T-helper 17 cell (primary cell): Measurements from ENCODE around the gene WBP2. TPM values are rescaled to one million over a fixed set of nuclear protein-coding genes. Genes with fewer than 3 reads are reported as not detected.

Experiments used
- ATAC-seq: fragments of 150-1000 bp; cut with Tn5 transposase; 2 replicates; pipeline ENCODE4 v1.10.0; 2021; ENCODE audit warnings: mild to moderate bottlenecking, moderate library complexity
- DNase-seq, 3 donors: peaks; one replicate each; pipeline versions ENCODE4 v3.0.0 to v3.0.0-alpha.2; 2020 to 2021
- H3K9me3 ChIP-seq: one replicate; pipeline ENCODE4 v1.7.0; 2013; ENCODE audit warnings: low read length, mild to moderate bottlenecking; ENCODE audit not compliant: control insufficient read depth, poor library complexity, severe bottlenecking
- H3K27ac Mint-ChIP-seq: one replicate; pipeline ENCODE4 v1.8.0; 2022; ENCODE audit warnings: mild to moderate bottlenecking, moderate library complexity, mixed read lengths
- H3K27me3 Mint-ChIP-seq: one replicate; pipeline ENCODE4 v1.8.0; 2022; ENCODE audit warnings: mixed read lengths
- H3K36me3 Mint-ChIP-seq: one replicate; pipeline ENCODE4 v1.8.0; 2022; ENCODE audit warnings: low read depth, mixed read lengths
- H3K4me1 Mint-ChIP-seq: one replicate; pipeline ENCODE4 v1.8.0; 2022; ENCODE audit warnings: mild to moderate bottlenecking, mixed read lengths
- H3K4me3 Mint-ChIP-seq: one replicate; pipeline ENCODE4 v1.8.0; 2022; ENCODE audit warnings: mild to moderate bottlenecking, moderate library complexity, mixed read lengths
- total RNA-seq, 4 donors: library from RNA in 2 of 4; stranded (reverse) in 2 of 4; gene quantifications; one replicate each; pipeline ENCODE4 v1.2.3 and lab custom pipeline; 2022 to 2026

Gene WBP2
- total RNA-seq (100 to 1,000 TPM in 1 of 2 donors, 10 to 100 TPM in 1; 86.0 to 114 TPM), total RNA-seq (lab: John Stamatoyannopoulos, UW) (53.9 to 58.7 reads per million in 2 donors)

DNA sequence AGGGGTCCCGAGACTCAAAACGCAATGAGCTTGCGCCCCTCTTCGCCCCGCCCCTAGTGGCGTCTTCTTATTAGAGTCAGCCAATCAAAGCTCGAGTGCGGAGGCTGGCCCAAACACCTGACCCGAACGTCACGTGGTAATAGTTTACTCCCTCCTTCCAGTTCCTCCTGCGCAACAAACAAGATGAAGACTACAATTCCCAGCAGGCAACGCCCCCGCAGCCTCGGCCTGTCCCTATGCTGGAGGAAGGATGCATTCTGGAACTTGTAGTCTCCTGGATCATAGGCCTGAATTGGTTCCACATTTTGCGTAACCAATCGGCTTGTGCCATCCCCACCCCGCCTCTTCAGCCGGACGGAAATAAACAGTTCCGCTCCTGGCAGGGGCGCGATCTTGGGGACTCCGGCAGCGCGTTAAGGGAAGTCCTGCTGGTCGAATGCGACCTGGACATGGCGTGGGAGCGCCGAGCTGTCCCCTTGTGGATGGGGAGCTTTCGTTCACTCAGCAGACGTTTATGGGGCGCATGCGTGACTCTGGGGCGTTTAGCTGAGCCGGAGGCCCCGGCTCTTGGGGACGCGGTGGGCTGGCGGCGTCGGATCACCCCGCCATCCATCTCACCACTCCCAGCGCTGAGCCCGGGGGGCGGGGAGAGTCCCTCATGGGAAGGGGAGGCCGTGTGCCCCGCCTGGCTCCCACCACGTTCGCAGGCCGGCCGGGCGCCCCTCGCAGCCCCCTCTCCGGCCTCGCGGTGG lies at the start of gene WBP2:
TSS of gene WBP2 (minus strand) at position 26 of the 752 bp plus-strand sequence. CDS start 38 bp downstream, outside the sequence.
- peaks cover 13% of the 10 kb centered on the region for H3K4me1 Mint-ChIP-seq
- ATAC-seq (peak; percentile 94), DNase-seq (peak; percentile 89 to 95 (median 91))
- no peaks in the 10 kb centered on the region for H3K9me3 ChIP-seq
- H3K27ac Mint-ChIP-seq, result no peak within 1 kb of the TSS
- no peak within 1 kb of the TSS for H3K4me3 Mint-ChIP-seq
- H3K36me3 Mint-ChIP-seq, result no peaks in the 10 kb centered on the region
- H3K27me3 Mint-ChIP-seq, result no peaks in the 10 kb centered on the region

DNA sequence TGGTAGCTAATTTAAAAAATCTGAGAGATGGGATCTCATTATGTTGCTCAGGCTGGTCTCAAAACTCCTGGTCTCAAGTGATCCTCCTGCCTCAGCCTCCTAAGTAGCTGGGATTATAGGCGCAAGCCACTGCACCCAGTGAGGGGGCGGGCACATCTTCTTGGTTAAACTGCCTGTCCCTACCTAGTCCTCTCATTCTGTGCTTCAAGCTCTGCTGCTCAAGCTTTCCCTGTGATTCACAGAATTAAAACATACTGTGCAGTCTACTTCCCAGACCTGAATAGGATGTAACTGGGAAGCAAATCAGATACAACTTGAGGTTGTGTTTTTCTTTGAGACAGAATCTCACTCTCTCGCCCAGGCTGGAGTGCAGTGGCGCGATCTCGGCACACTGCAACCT lies 47.3 kb upstream of the WBP2 start:
- no peak for ATAC-seq
- H3K4me3 Mint-ChIP-seq, result no peak overlapping the region

DNA sequence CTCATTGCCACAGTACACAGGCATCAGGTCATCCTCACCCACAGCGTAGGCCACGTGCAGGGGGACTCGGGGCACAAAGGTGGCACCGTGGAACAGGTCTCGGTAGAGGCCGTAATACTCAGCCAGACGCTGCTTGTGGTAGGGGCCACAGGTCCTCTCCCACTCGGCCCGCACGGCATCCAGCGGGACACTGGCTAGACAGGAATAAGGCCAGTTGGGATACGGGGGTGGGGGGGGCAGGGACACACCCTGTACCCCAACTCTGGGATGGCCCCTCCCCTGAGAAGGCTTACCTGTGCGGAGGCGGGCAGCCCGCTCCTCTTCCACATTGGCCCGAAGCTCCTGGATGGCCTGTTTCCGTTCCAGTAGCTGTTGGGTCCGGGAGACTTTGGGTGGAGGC lies 46.6 kb upstream of the WBP2 start:
- ATAC-seq, result no peak
- H3K4me3 Mint-ChIP-seq, result no peak overlapping the region
- peaks cover 5% of the 10 kb centered on the region for H3K4me1 Mint-ChIP-seq
- peak overlapping the region; percentile 8 for H3K27ac Mint-ChIP-seq
- no peak for DNase-seq
- no peaks in the 10 kb centered on the region for H3K36me3 Mint-ChIP-seq
- H3K27me3 Mint-ChIP-seq, result no peaks in the 10 kb centered on the region
- H3K9me3 ChIP-seq, result no peaks in the 10 kb centered on the region

More for the DNA sequence above, 47.3 kb upstream of the WBP2 start:
- Mint-ChIP-seq H3K4me1 (peaks cover 5% of the 10 kb centered on the region), H3K36me3 (no peaks in the 10 kb centered on the region), H3K27me3 (no peaks in the 10 kb centered on the region), H3K27ac (no peak overlapping the region)
- DNase-seq, result no peak
- H3K9me3 ChIP-seq, result no peaks in the 10 kb centered on the region

DNA sequence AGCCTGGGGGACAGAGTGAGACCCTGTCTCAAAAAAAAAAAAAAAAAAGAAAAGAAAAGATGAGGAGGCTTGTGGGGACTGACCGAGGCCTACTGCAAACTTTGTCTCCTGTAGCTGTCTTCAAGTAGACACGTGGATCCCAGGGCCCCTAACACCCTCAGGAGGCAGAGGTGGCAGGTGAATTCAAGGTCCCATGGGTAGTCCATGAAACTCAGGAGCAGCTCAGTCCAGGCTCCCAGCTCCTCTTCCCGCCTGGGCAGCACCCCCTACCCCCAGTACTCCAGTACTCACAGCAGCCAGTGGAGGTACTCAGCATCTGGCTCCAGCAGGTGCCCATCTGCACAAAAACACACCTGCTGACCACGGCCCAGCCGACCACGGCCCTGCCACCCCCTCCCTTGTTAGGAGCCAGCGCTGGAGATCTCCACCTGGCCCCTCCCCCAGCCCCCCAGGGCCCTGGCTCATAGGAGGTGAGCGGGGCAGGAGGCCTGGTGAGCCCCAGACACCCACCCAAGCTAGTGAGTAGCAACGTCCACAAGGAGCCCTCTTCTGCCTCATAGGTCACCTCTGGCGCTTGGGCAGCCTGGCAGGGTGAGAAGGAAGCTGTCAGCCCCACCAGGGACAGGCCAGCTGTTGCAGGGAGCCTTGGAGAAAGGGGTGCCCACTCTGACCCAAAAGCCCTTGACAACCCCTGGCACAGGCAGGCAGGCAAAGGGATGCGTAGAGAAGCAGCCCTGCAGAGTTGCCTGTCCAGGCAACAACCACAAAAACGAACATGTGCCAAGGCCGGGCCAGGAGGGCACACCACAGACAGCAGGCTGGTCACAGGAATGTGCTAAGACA lies 45.8 kb upstream of the WBP2 start:
- no peak for DNase-seq
- Mint-ChIP-seq H3K4me3 (no peak overlapping the region), H3K4me1 (peaks cover 8% of the 10 kb centered on the region), H3K27me3 (no peaks in the 10 kb centered on the region), H3K36me3 (no peaks in the 10 kb centered on the region), H3K27ac (peak overlapping the region; percentile 39)
- ATAC-seq, result no peak
- no peaks in the 10 kb centered on the region for H3K9me3 ChIP-seq

DNA sequence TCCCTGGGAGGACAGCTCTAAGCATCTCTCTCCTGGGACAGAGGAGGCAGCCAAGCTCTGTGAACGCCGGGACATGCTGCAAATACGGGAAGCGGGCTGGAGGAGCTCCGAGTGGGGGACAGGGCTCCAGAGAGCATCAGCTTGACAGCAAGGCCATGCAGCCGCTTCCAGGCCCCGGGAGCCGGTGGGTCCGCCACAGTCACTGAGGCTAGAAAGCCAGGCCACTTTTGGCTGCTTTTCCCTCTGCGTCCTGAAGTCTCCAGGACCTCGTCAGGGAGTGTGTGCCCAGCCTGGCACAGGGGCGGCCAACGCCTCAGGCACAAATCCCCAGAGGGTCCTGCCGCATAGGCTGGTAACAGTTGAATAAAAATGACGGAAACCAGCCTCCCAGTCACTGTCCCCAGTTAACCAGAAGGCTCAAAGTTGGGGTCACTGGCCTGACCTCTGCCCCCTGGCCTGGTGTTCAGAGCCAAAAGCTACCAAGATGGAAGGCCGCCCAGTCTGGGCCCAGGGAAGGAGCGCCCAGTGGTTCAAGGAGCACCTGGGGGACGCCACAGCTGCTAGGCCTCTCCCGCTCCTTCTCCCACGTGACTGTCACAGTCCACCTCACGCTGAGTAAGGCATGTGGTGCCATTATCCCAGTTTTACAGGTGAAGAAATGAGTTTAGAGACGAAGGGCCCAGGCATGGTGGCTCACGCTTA lies 44.8 kb upstream of the WBP2 start:
- peaks cover 18% of the 10 kb centered on the region for H3K4me1 Mint-ChIP-seq
- peak overlapping the region; percentile 39 for H3K27ac Mint-ChIP-seq
- DNase-seq, result no peak
- H3K27me3 Mint-ChIP-seq, result no peaks in the 10 kb centered on the region
- no peak for ATAC-seq
- H3K36me3 Mint-ChIP-seq, result no peaks in the 10 kb centered on the region
- H3K9me3 ChIP-seq, result no peaks in the 10 kb centered on the region
- no peak overlapping the region for H3K4me3 Mint-ChIP-seq

DNA sequence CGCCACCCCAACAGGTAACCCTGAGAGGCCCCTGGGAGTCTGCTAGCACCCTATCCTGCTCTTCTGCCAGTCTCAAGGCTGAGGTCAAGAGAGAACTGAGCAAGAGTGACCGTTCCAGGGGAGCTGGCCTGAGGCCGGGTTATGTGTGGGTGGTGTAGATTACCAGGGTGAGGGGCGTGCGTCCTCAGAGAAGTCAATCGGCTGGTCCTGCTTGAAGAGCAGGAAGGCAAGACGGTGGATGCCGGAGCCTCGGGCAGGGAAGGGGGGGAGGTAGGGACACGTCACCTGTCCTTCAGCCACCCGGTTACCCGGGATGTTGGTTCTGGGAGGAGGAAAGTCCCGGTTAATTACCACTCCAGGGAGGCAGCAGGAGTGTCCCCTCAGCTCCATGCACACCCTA lies 44.2 kb upstream of the WBP2 start:
- peak overlapping the region; percentile 11 for H3K27ac Mint-ChIP-seq

DNA sequence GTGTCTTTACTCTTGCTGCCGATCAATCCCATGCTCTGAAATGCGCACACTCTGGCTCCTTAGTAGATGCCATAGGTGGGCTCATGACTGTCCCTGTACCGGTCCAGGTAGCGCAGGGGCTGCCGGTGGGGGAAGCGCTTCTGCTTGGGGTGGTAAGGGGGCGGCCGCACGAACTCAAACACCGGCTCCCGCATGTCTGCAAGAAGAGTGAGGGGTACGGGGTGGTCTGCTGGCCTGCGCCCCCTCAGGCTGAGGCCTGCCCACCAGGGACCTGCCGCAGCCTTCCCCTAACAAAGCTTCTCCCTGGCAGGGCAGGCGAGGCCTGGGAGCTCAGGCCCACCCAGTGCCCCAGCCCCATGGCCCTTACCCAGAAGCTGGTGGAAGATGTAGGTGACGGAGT lies 43.7 kb upstream of the WBP2 start:
- Mint-ChIP-seq H3K4me1 (peaks cover 20% of the 10 kb centered on the region), H3K27ac (peak overlapping the region; percentile 11), H3K27me3 (no peaks in the 10 kb centered on the region), H3K4me3 (peak overlapping the region; percentile 15), H3K36me3 (no peaks in the 10 kb centered on the region)
- H3K9me3 ChIP-seq, result no peaks in the 10 kb centered on the region
- no peak for ATAC-seq
- no peak for DNase-seq

More for the DNA sequence above, 44.2 kb upstream of the WBP2 start:
- Mint-ChIP-seq H3K36me3 (no peaks in the 10 kb centered on the region), H3K27me3 (no peaks in the 10 kb centered on the region), H3K4me3 (no peak overlapping the region), H3K4me1 (peaks cover 17% of the 10 kb centered on the region)
- ATAC-seq (no peak), DNase-seq (no peak)
- H3K9me3 ChIP-seq, result no peaks in the 10 kb centered on the region

DNA sequence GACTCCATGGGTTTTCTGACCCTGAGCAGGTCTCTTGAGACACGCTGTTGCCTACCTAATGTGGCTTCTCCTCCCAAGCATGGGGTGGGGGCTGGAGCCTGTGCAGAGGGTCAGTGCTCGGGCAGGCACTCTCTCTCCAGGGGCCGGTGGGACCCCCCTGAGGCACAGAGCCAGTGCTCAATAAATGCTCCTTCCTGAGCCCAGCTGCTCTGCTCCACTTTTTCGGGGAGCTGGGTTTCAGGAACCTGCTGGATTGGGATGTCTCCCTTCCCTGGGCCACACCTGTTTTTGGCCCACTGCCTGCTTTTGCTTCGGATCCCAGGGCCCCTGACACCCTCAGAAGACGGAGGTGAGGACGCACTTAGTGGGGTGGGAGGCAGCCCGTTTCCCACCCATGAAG lies 42.9 kb upstream of the WBP2 start:
- no peaks in the 10 kb centered on the region for H3K9me3 ChIP-seq
- DNase-seq (no peak), ATAC-seq (no peak)
- Mint-ChIP-seq H3K4me3 (peak overlapping the region; percentile 75), H3K36me3 (no peaks in the 10 kb centered on the region), H3K27me3 (no peaks in the 10 kb centered on the region), H3K4me1 (peaks cover 21% of the 10 kb centered on the region), H3K27ac (peak overlapping the region; percentile 59)

DNA sequence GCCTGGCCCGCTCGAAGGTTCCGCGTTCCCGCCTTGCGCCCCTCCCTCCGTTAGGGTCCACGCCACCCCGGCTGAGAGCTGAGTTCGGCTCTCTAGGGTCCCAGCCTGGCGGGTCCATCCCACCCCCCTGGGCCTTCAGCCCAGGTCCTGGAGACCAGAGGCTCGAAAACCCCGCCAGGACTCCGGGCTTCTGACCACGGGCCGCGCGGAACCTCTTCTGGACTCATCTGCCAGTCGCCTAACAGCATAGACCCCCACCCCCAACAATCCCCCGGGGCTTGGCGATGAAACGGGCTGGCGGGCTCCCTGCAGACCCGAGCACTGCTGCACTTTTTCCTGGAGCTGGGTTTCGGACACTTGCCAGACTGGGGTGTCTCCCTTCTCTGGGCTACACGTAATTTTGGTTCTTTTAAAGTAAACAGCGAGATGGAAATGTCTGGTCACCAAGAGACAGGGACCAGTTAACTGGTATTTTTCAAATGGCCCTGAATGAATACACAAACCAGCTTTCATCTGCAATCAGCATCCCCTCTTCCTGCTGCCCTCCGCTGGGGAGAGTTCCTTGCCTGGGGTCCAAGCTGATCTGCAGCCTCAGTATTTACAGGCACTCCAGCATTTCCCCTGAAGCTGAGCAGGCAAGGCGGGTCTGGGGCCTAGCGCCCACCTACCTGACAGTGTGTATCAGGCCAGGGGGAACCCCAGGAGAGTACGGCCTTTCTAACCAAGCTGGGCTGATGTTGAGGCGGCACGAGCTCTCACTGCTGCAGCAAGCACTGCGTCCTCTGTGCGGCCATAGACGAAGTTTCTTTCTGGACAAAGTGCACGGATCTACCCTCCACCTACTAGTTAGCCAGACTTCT lies 42.3 kb upstream of the WBP2 start:
- no peaks in the 10 kb centered on the region for H3K36me3 Mint-ChIP-seq
- H3K9me3 ChIP-seq, result no peaks in the 10 kb centered on the region
- H3K4me3 Mint-ChIP-seq, result peak overlapping the region; percentile 75
- DNase-seq (no peak), ATAC-seq (no peak)
- peaks cover 21% of the 10 kb centered on the region for H3K4me1 Mint-ChIP-seq
- peak overlapping the region; percentile 59 for H3K27ac Mint-ChIP-seq
- H3K27me3 Mint-ChIP-seq, result no peaks in the 10 kb centered on the region

DNA sequence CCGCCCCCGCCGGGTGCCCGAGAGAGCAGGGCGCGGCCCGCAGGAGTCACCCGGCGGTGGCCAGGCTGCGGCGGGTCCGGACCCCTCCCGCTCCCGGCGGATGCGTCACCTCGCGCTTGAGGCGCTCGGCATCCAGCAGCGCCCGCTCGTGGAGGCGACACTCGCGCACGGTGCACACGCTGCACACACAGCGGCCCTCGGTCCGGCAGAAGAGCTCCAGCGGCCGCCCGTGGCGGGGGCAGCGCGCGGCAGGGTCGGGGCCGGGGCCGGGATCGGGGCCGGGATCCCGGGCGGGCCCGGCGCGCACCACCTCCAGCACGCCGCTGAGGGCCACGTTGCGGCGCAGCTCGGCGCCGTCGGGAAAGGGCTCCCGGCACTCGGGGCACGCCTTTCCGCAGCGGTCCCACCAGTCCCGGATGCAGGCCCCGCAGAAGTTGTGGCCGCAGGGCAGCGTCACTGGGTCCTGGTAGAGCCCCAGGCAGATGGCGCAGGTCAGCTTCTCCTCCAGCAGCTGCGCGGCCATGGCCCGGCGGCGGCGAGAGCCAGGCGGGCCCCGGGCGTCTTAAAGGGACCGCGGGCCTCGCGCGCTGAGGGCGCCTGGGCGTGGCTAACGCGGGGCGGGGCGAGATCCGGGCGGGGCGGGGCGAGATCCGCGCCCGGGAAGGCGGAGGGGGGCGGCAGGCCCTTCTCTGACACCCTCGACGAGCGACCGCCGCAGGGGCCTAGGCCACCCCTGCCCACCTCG lies 41.5 kb upstream of the WBP2 start, which contains the start of gene TRIM65:
TSS of gene TRIM65 (minus strand) at position 537 of the 745 bp plus-strand sequence. CDS start at position 523, 14 bp downstream.
- H3K36me3 Mint-ChIP-seq, result no peaks in the 10 kb centered on the region
- peak within 1 kb of the TSS; percentile 88 for H3K27ac Mint-ChIP-seq
- peak; percentile 87 for ATAC-seq
- peaks cover 21% of the 10 kb centered on the region for H3K4me1 Mint-ChIP-seq
- no peaks in the 10 kb centered on the region for H3K27me3 Mint-ChIP-seq
- no peaks in the 10 kb centered on the region for H3K9me3 ChIP-seq
- H3K4me3 Mint-ChIP-seq, result peak within 1 kb of the TSS; percentile 89
- DNase-seq, result peak; percentile 62 to 72 (median 70)

DNA sequence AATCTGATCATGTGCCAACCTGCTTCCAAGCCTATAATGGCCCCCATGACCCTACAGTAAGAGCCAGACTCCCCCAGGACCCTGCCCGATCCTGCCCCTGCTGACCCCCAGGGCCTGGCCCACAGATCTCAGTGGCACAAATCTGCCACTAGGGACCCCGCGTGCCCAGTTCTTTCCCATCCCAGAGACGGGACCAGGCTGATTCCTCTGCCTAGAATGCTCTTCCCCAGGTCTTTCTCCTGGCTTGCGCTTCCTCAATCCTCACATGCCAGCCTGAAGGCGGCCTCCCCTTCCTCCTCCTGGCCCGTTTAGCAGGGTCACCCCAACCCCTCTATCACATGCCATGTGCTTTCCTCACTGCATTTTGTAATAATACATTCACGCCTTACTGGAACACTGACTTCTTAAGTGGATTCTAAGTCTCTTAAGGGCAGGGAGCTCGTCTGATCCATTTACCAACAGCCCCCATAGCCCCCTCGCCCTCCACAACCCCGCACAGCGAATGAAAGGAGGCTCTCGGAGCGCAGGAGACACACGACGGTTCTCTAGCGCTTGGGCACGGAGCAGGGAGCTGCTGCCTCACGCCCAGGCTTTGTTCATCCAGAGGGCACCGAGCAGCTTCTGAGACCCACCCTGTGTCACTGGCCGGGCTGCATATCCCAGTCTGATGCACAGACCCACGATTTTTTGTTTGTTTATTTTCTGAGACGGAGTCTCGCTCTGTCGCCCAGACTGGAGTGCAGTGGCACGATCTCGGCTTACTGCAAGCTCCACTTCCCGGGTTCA lies 40.4 kb upstream of the WBP2 start:
- Mint-ChIP-seq H3K27me3 (no peaks in the 10 kb centered on the region), H3K36me3 (no peaks in the 10 kb centered on the region), H3K27ac (peak overlapping the region; percentile 88), H3K4me1 (peaks cover 21% of the 10 kb centered on the region), H3K4me3 (peak overlapping the region; percentile 89)
- no peaks in the 10 kb centered on the region for H3K9me3 ChIP-seq
- peak; percentile 5 for ATAC-seq
- DNase-seq, result no peak
